Activated CD8-positive, alpha-beta memory T cell treated with anti-CD3 and anti-CD28 coated beads, Interleukin-2, amount 10 ng/mL, durations not matched to agents 7 days and 5 days (primary cell): ENCODE data around the gene SUPT6H. TPM values are rescaled to one million over a fixed set of nuclear protein-coding genes. Genes with fewer than 3 reads are reported as not detected.
"Not testable (repeated sequence)": the region's sequence is repeated elsewhere in the genome, so short reads cannot be mapped to it uniquely, and the experiment has no call there.

Source experiments
- ATAC-seq: fragments of 150-1000 bp; cut with Tn5 transposase; one replicate; pipeline ENCODE4 v1.10.0; 2021; ENCODE audit warnings: moderate library complexity
- CTCF ChIA-PET: fragments of 350-600 bp; sonication (Branson Sonifier 250); formaldehyde crosslinking; loops from one replicate; lab custom pipeline; 2021; ENCODE audit warnings: antibody characterized with exemption; lab: Charles Lee
- DNase-seq: peaks from one replicate; pipeline ENCODE4 v3.0.0-alpha.2; 2020
- H3K27ac Mint-ChIP-seq: one replicate; pipeline ENCODE4 v1.8.0; 2021; ENCODE audit warnings: mild to moderate bottlenecking, mixed read lengths
- H3K27me3 Mint-ChIP-seq: one replicate; pipeline ENCODE4 v1.8.0; 2021; ENCODE audit warnings: mixed read lengths
- H3K36me3 Mint-ChIP-seq: one replicate; pipeline ENCODE4 v1.8.0; 2021; ENCODE audit warnings: mild to moderate bottlenecking, mixed read lengths
- H3K4me1 Mint-ChIP-seq: one replicate; pipeline ENCODE4 v1.8.0; 2021; ENCODE audit warnings: mixed read lengths
- H3K4me3 Mint-ChIP-seq: one replicate; pipeline ENCODE4 v1.8.0; 2021; ENCODE audit warnings: mild to moderate bottlenecking, moderate library complexity, mixed read lengths
- H3K9me3 Mint-ChIP-seq: one replicate; pipeline ENCODE4 v1.8.0; 2022; ENCODE audit warnings: low read depth, mixed read lengths
- total RNA-seq, 2 experiments: library from RNA; stranded (reverse); gene quantifications; one replicate each; pipeline ENCODE4 v1.2.3, GENCODE V29; 2021

SUPT6H gene
- total RNA-seq, 2 experiments from 2014 or later: 64.7 to 81.2 TPM

DNA sequence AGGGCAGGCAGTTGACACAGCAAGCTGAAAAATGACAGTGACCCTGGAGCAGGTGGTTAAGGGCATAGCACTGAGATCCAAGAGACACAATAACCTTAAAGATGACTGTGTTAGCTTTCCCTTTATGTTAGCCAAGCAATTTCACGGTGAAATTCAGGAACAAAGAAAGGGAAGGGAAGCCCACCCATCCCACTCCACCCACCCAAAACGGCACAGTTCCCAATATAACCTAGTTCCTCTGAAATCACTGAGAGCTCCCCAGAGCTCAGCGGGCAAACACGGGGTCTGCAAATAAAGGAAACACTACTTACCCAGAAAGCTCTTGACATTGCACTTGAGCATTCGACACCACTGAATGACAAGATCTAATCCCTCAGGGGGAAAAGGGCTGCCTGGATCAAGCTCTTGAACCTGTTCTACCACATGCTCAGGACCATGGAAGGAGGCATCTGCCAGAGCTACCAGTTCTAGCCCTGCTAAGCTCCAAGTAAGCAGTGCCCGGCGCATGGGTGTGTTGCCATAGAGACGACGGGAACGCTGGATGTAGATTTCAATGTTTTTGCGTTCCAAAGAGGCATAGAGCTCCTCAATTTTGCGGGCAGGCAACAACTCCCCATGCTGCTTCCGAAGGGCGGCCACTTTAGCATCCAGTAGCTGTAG is 27.7 kb upstream of the SUPT6H start:
- Mint-ChIP-seq H3K4me1 (peaks cover 4% of the 10 kb centered on the region), H3K36me3 (peaks cover 66% of the 10 kb centered on the region), H3K9me3 (no peaks in the 10 kb centered on the region), H3K4me3 (no peak overlapping the region), H3K27ac (no peak overlapping the region), H3K27me3 (no peaks in the 10 kb centered on the region)
- DNase-seq (no peak), ATAC-seq (no peak)
- CTCF ChIA-PET: interaction anchor here (1.1 to 1.4 kb wide), 3 partner anchors 15 to 21 kb away, joined by 3 to 5 read pairs (median 5); no protein-coding TSS in a partner anchor

DNA sequence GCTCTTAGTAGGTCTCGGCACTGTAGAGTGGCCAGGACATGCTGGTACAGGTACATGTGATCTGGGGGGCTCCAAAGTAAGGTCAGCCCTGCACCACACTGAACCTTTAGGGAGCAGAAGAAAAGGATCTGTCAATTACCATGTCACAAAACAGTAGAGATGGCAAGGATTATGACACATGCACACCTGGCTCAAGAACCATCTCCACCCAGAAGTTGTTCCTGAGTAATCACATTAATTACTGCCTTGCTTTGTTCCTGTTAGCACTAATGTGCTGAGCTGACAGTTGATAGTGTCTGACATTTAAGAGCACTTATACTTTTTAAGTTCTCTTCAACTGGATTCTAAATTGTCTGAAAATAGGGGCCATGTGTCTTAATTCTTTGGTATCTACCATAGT is 26.5 kb upstream of the SUPT6H start:
- peaks cover 74% of the 10 kb centered on the region for H3K36me3 Mint-ChIP-seq

DNA sequence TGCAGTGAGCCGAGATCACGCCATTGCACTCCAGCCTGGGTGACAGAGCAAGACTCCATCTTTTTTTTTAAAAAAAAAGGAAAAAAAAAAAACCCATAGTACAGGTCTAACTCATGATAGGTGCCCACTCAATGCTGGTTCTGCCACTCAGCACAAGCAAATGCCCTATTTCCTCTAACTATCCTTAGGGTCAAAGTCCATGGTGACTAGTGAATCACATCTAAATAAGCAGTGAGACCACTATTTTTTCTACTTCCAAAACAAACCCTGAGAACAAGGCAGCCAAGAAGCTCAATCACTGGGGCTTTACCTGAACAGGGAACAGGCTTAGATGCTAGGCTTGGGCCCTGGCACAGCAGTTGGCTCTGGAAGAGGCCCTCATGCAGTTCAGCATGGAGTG is 20.4 kb upstream of the SUPT6H start:
- no peaks in the 10 kb centered on the region for H3K27me3 Mint-ChIP-seq
- no peak overlapping the region for H3K27ac Mint-ChIP-seq
- H3K4me3 Mint-ChIP-seq: no peak overlapping the region
- no peaks in the 10 kb centered on the region for H3K9me3 Mint-ChIP-seq
- CTCF ChIA-PET: interaction anchor here (0.6 to 1.4 kb wide), 2 partner anchors 42 to 101 kb away, joined by 3 to 4 read pairs; no protein-coding TSS in a partner anchor
- H3K4me1 Mint-ChIP-seq: peaks cover 29% of the 10 kb centered on the region
- no peak for ATAC-seq
- DNase-seq: no peak
- H3K36me3 Mint-ChIP-seq: peaks cover 50% of the 10 kb centered on the region

More for the DNA sequence above, 26.5 kb upstream of the SUPT6H start:
- H3K4me3 Mint-ChIP-seq: no peak overlapping the region
- no peak for DNase-seq
- H3K27me3 Mint-ChIP-seq: no peaks in the 10 kb centered on the region
- ATAC-seq: no peak
- no peak overlapping the region for H3K27ac Mint-ChIP-seq
- peaks cover 4% of the 10 kb centered on the region for H3K4me1 Mint-ChIP-seq
- no peaks in the 10 kb centered on the region for H3K9me3 Mint-ChIP-seq
- CTCF ChIA-PET: interaction anchor here (1.2 kb wide), 1 partner anchor 17 kb away, joined by 3 read pairs; no protein-coding TSS in a partner anchor

DNA sequence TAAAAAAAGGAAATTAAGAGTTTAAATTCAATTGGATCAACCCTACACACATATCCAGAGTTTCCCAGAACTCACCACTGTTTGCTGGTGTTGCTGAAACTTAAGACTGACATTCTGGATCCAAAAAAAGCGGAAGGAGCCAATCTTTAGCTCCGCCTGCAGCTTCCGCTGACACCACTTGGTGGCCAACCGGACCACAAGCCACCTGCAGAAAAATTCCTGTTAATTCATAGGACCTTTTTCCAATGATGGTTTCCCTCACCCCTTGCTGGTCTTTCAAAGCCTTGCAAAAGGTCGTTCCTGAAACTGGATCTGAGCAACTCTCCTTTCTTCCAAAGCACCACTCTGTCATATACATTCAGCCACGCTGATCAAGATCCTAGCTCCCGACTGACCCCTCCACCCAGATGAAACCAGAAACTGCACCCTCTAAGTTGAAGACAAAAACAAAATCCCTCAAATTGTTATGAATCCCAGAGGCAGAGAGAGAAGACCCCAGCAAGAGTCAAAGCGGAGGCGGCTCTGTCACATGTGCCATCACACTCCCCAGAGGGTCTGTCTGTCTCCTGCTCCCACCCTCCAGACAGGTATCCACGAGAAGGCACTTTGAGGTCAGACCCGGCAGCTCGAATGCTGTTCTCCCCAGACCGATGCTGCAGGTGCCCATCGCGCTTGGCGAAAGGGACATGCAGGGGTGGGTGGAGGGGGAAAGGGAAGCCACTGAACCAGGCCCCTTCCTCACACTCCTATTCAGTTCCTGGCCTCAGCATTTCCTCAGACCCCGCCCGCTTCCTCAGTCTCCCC is 17.8 kb upstream of the SUPT6H start:
- DNase-seq: peak; percentile 66
- ATAC-seq: peak; percentile 2
- Mint-ChIP-seq H3K27ac (peak overlapping the region; percentile 84), H3K9me3 (no peaks in the 10 kb centered on the region), H3K4me1 (peaks cover 38% of the 10 kb centered on the region), H3K27me3 (no peaks in the 10 kb centered on the region), H3K36me3 (peaks cover 38% of the 10 kb centered on the region), H3K4me3 (peak overlapping the region; percentile 86)
- CTCF ChIA-PET: interaction anchor here (0.7 to 8.5 kb wide), 23 partner anchors 18 to 309 kb away, joined by 3 to 102 read pairs (median 6); partner anchors contain the start of genes ALDOC, NEK8, PIGS and PROCA1

DNA sequence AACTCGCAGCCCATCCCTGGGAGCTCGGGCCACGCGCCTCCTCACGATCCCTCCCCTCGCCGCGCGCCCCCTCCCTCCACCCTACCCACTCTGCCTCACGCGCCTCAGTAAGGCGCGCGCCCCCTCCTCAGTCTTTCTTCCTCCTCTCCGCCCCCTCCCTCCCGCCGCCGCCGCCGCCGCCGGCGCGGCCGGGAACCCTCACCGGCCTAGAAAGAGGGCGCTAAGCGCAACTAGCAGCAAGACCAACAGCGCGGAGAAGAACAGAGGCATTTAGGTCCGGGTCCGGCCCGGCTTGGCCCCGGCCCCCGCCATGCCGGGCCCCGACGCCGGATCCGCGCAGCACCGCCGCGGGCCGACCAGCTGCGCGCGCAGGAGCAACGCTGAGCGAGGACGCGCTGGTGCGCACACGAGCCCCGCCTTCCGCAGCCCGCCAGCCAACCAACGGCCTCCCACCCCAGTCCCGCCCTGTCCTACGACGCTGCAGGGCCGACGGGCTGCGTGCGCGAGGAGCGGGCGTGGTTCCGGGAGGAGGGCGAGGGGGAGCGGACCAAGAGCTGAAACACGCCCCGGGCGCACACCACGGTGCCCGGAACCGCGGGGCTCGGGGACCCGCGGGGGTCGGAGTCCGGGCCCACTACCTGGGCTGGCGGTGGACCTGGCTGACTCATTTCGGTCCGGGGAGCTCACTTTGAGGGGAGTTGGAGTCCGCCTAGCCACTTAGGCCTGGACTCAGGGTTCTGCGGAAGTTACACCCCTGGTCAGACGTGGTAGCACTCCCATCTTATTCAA is 17.0 kb upstream of the SUPT6H start, which contains the start of gene BLTP2:
Gene BLTP2, minus strand, starts transcription at position 372 of the 789 bp plus-strand sequence. Its CDS starts 102 bp downstream, at position 270.
- H3K4me1 Mint-ChIP-seq: peaks cover 38% of the 10 kb centered on the region
- peaks cover 31% of the 10 kb centered on the region for H3K36me3 Mint-ChIP-seq
- DNase-seq (peak; percentile 98), ATAC-seq (peak; percentile 98)
- no peaks in the 10 kb centered on the region for H3K9me3 Mint-ChIP-seq
- CTCF ChIA-PET: interaction anchor here (0.7 to 8.5 kb wide), 21 partner anchors 11 to 309 kb away, joined by 3 to 102 read pairs (median 5); partner anchors contain the start of genes ALDOC, NEK8, PIGS and PROCA1
- peak within 1 kb of the TSS; percentile 92 for H3K27ac Mint-ChIP-seq
- no peaks in the 10 kb centered on the region for H3K27me3 Mint-ChIP-seq
- peak within 1 kb of the TSS; percentile 86 for H3K4me3 Mint-ChIP-seq

DNA sequence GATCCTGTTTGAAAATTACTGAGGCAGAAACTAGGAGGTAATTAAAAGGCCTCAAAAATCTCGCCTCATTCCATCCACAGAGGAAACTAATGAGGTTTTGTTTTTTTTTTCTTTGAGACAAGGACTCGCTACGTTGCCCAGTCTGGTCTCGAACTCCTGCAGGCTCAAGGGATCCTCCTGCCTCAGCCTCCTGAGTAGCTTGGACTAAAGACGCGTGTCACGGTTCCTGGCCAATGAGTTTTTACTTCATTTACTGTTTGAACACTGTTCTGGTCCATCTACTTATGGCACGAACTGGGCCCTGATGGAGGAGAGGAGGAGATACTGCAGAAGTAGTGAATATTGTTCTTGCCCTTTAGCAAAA is 16.4 kb upstream of the SUPT6H start:
- Mint-ChIP-seq H3K9me3 (no peaks in the 10 kb centered on the region), H3K36me3 (peaks cover 29% of the 10 kb centered on the region), H3K4me1 (peaks cover 38% of the 10 kb centered on the region), H3K27me3 (no peaks in the 10 kb centered on the region), H3K4me3 (peak overlapping the region; percentile 86), H3K27ac (peak overlapping the region; percentile 92)
- peak; percentile 45 for DNase-seq
- no peak for ATAC-seq
- CTCF ChIA-PET: interaction anchor here (0.8 to 8.5 kb wide), 15 partner anchors 10 to 307 kb away, joined by 3 to 102 read pairs (median 6); partner anchors contain the start of genes NEK8, PROCA1, RPL23A and SDF2

DNA sequence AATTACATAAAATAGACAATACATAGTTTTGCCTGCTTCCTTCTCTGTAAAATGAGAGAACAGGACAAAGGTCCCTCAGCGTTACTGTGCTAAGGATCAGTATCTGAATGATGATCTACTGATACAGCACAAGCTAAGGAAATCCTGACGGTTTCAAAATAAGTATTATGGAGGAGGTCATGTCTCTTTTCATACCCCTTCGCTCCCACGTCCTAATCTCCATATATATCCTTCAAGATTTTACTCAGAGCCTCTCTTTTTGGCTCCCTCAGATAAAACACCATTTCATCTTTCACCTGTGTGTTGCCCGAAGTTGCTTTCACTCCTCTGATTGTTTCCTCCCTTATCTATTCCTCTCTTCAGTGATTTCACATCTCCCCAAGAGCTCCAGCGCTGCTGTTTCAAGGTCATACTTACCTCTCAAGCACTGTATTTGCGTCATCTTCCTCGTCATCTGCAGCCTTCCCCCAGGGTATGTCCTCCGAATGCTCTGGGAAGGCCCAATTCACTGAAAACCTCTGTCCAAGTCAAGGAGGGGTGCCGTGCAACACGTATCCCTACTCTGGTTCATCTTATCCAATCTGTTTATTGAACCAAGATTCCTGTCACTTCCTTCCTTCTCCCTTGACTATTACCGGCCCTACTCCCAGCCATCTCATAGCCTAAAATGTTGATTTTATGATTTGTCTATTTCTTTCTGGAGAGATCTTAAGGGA is 15.8 kb upstream of the SUPT6H start:
- Mint-ChIP-seq H3K9me3 (no peaks in the 10 kb centered on the region), H3K27ac (peak overlapping the region; percentile 92), H3K27me3 (no peaks in the 10 kb centered on the region), H3K4me1 (peaks cover 38% of the 10 kb centered on the region), H3K36me3 (peaks cover 30% of the 10 kb centered on the region), H3K4me3 (peak overlapping the region; percentile 86)
- DNase-seq (no peak), ATAC-seq (no peak)
- CTCF ChIA-PET: interaction anchor here (0.8 to 8.5 kb wide), 19 partner anchors 8 to 103 kb away, joined by 3 to 102 read pairs (median 5); partner anchors contain the start of genes NEK8, PROCA1, RPL23A and SDF2

DNA sequence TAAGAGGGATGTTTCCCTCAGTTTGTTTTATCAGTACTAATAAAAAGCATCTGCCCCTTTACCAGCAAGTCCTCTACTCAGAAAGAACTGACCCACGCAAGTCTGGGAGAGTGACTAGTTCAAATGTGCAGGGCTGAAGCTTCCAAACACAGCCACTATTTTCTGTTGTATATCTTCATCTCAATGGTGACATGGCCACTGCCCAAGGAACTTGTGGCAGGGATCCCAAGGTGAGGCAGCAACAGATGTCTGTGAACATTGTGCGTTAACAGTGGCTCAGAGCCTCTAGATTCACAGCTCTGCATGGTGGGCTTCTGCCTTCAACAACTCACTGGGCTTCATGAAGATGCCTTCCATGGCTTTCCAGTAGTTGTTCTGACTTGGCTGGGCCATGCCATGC is 13.3 kb upstream of the SUPT6H start:
- Mint-ChIP-seq H3K36me3 (peaks cover 16% of the 10 kb centered on the region), H3K27me3 (no peaks in the 10 kb centered on the region), H3K4me1 (peaks cover 26% of the 10 kb centered on the region), H3K4me3 (no peak overlapping the region), H3K9me3 (no peaks in the 10 kb centered on the region), H3K27ac (no peak overlapping the region)
- no peak for ATAC-seq
- no peak for DNase-seq
- CTCF ChIA-PET: interaction anchor here (1.1 to 8.5 kb wide), 4 partner anchors 14 to 28 kb away, joined by 5 to 102 read pairs (median 22); partner anchors contain the start of genes SDF2 and SUPT6H

DNA sequence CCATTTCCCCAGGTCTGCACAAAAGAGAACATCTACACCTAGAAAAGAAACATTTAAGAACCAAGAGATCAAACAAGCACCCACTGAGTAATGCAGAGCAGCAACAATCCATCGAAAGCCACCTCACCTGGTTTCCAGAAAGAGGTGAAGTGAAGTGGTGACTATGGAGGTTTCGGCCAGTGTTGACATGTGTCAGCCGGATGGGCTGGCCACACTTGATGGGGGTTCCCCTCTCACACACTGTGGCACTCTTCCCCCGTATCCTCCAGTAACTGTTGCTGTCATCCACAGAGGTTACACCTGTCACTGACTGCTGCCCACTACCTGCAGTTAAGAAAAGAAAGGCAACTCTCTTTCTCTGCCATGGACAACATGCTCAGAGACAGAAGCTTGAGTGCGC is 6.8 kb upstream of the SUPT6H start:
- DNase-seq (no peak), ATAC-seq (peak; percentile 27)
- Mint-ChIP-seq H3K9me3 (no peaks in the 10 kb centered on the region), H3K36me3 (peaks cover 29% of the 10 kb centered on the region), H3K4me1 (peaks cover 12% of the 10 kb centered on the region), H3K4me3 (no peak overlapping the region), H3K27me3 (no peaks in the 10 kb centered on the region), H3K27ac (no peak overlapping the region)
- CTCF ChIA-PET: interaction anchor here (0.6 to 1.7 kb wide), 3 partner anchors 8 to 22 kb away, joined by 3 to 6 read pairs (median 3); partner anchors contain the start of gene BLTP2

DNA sequence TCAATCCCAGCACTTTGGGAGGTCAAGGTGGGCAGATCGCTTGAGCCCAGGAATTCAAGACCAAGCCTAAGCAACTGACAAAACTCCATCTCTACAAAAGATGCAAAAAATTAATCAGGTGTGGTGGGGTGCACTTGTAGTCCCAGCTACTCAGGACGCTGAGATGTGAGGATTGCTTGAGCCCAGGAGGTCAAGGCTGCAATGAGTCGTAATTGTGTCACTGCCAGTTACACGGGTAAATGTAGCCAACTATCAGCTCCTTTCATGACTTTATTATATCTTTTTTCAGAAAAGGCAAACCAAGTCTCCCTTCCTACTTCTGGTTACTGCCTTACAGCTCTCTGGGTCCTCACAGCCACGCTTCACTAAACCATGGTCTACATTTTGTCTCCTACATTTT is 4.2 kb upstream of the SUPT6H start:
- Mint-ChIP-seq H3K9me3 (no peaks in the 10 kb centered on the region), H3K4me3 (no peak overlapping the region), H3K36me3 (peaks cover 33% of the 10 kb centered on the region), H3K27me3 (no peaks in the 10 kb centered on the region), H3K27ac (no peak overlapping the region), H3K4me1 (peaks cover 23% of the 10 kb centered on the region)
- CTCF ChIA-PET: interaction anchor here (0.8 to 1.3 kb wide), 2 partner anchors 11 to 17 kb away, joined by 3 read pairs; no protein-coding TSS in a partner anchor
- DNase-seq: no peak
- no peak for ATAC-seq

DNA sequence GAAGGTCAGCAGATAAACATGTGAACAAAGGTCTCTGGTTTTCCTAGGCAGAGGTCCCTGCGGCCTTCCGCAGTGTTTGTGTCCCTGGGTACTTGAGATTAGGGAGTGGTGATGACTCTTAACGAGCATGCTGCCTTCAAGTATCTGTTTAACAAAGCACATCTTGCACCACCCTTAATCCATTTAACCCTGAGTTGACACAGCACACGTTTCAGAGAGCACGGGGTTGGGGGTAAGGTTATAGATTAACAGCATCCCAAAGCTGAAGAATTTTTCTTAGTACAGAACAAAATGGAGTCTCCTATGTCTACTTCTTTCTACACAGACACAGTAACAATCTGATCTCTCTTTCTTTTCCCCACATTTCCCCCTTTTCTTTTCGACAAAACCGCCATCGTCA is 3.7 kb upstream of the SUPT6H start:
- H3K27ac Mint-ChIP-seq, CTCF ChIA-PET, H3K27me3 Mint-ChIP-seq, H3K4me3 Mint-ChIP-seq, ATAC-seq, DNase-seq, H3K9me3 Mint-ChIP-seq: not testable (repeated sequence)
- Mint-ChIP-seq H3K36me3 (peaks cover 30% of the 10 kb centered on the region), H3K4me1 (peaks cover 29% of the 10 kb centered on the region)
